Body of pancreas (tissue), 4 donors: ENCODE data around the gene CCDC39.

Experiments used
- POLR2A ChIP-seq, 3 donors: fragments of 450-650 bp; IDR thresholded peaks; one replicate each; pipeline ENCODE4 v1.6.1; 2016; ENCODE audit warnings: antibody characterized with exemption in 3 of 3, mild to moderate bottlenecking in 2 of 3
- TF ChIP-seq, protein P1 (sequence below), 7 experiments: fragments of 450-650 bp in 4 of 7; fragments of 200-600 bp in 3 of 7; sonication (generic) in 3 of 7; IDR thresholded peaks; one replicate each; pipeline ENCODE4 v1.5.1; 2016 to 2019; ENCODE audit warnings: antibody characterized with exemption in 7 of 7

DNA sequence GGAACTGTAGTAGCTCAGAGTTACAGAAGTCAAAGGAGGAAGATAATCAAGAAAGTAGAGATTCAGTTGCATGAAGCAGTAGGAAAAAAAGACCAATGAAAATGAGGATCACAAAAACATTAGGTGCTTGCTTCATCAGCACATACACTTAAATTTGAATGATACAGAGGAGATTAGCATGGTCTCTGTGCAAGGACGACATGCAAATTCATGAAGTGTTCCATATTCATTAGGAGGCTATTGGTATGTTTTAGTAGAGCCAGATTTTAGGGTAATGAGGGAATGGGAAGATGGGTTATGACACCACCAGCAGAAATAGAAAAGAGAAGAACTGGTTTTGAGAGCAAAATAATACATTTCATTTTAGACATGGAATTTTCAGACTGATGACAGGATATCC, 98.4 kb downstream of the CCDC39 start:
- TF ChIP-seq POLR2A (IDR thresholded peaks at IDR 0.05) = no peak
- TF ChIP-seq, protein P1, sequence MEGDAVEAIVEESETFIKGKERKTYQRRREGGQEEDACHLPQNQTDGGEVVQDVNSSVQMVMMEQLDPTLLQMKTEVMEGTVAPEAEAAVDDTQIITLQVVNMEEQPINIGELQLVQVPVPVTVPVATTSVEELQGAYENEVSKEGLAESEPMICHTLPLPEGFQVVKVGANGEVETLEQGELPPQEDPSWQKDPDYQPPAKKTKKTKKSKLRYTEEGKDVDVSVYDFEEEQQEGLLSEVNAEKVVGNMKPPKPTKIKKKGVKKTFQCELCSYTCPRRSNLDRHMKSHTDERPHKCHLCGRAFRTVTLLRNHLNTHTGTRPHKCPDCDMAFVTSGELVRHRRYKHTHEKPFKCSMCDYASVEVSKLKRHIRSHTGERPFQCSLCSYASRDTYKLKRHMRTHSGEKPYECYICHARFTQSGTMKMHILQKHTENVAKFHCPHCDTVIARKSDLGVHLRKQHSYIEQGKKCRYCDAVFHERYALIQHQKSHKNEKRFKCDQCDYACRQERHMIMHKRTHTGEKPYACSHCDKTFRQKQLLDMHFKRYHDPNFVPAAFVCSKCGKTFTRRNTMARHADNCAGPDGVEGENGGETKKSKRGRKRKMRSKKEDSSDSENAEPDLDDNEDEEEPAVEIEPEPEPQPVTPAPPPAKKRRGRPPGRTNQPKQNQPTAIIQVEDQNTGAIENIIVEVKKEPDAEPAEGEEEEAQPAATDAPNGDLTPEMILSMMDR (IDR thresholded peaks at IDR 0.05) = no peak
